GM18861 (cell line): ENCODE data around the gene MTMR3.
"Not testable (repeated sequence)": the region's sequence is repeated elsewhere in the genome, so short reads cannot be mapped to it uniquely, and the experiment has no call there.

Source experiments
- ATAC-seq: cut with Tn5 transposase; IDR thresholded peaks from one replicate; pipeline ENCODE4 v1.9.1; 2021; ENCODE audit not compliant: unreplicated experiment

The MTMR3 gene

GRCh38 chr22:29883045-29883774 is at the start of gene MTMR3:
TSS of gene MTMR3 (plus strand) at chr22:29883174. CDS start at chr22:29971060, 87,886 bp downstream.
- peak; percentile 51 for ATAC-seq

DNA sequence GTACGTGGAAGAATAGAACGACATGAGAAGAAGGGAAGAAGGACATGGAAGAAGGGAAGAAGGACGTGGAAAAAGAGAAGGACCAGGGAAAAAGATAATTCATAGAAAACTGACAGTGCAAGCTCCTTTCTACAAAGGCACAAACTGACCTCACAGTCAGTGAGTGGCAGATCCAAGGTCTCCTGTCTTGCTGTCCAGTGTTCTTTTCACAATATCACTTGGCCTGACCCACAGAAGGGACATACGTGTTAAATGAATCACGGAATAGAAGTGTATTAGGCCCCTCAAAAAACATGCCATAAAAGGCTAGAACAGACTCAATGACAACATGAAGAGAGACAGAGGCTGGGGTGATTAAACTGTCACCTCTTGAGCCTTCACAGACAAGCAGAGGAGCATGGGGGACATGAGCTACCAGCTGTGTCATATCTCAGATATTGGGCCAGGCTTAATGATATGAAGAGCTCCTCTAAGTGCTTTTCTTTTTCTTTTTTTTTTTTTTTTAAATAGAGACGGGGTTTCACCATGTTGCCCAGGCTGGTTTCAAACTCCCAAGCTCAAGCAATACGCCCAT is 49.5 kb upstream of the MTMR3 start:
- no peak for ATAC-seq

- ATAC-seq = no peak
Observed at GRCh38 chr22:29834046-29834445, 48.9 kb upstream of the MTMR3 start.

- ATAC-seq = not testable (repeated sequence)
Observed at GRCh38 chr22:29836791-29837370, 46.1 kb upstream of the MTMR3 start.

- peak; percentile 88 for ATAC-seq
Observed at GRCh38 chr22:29837741-29838598, 45.0 kb upstream of the MTMR3 start, which contains the start of gene ASCC2. TSS of gene ASCC2 (minus strand) at chr22:29838274. CDS start at chr22:29832325, 5,949 bp downstream.

GRCh38 chr22:29838599-29838956 is 44.4 kb upstream of the MTMR3 start:
- no peak for ATAC-seq

DNA sequence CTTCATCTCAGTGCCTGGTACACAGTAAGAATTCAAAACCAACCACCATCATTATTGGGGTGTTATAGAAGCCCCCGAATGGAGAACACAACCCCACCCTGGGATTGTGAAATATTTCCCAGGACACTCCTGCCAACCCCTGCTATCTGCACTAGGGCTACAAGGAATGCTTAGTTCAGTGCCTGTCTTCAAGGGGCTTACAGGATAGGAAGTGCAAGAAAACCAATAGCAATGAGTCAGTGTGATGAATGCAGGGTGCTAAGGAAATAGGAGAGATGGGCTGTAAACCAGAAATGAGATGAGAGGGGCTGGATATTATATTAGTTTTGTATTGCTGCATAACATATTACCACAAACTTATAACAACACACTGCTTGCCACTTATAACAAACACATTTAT is 43.9 kb upstream of the MTMR3 start:
- ATAC-seq = no peak

DNA sequence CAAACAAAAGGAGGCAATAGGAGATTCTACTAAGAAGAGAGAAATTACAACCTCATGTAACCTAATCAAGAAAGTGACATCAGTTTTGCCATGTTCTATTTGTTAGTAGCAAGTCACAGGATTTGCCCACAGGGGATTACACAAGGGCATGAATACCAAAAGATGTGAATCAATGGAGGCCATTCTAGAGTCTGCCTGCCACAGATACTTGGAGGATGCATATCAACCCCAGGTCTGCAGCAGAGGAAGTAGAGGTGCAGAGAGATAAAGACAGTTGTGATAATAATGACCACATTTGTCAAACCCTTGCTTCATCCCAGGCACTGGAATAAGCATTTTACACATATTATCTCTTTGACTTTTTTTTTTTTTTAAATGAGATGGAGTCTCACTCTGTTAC is 42.5 kb upstream of the MTMR3 start:
- ATAC-seq = no peak

DNA sequence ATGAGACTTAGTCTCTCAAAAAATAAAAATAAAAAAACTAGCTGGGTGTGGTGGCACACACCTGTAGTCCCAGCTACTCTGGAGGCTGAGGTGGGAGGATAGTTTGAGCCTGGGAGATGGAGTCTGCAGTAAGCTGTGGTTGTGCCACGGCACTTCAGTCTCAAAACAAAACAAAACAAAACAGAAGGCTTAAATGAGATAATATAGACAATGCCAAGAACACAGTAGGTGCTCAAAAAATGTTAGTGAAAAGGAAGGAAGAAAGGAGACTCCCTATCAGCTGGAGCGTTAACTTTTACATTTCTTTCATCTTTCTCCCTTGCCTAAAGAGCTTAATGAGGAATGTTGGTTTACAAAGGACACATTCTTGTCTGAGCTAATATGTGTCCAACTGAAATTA is 40.8 kb upstream of the MTMR3 start:
- ATAC-seq = no peak

GRCh38 chr22:29842740-29843139 is 40.2 kb upstream of the MTMR3 start:
- ATAC-seq = no peak

DNA sequence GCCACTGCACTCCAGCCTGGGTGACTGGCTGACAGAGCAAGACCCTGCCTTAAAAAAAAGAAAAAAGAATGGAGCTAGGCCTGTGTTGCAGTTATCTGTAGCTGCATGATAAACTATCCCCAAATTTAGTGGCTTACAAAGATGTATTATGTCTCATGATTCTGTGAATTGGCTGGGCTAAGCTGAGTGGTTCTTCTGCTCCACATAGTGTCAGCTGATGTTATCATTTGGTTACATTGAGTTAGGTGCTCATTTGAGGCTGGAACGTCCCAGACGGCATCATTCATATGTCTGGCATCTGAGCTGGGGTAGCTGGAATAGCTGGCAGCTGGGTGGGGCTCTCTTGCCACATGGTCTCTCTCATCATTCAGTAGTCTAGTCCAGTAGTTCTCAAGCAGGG is 36.7 kb upstream of the MTMR3 start:
- no peak for ATAC-seq

DNA sequence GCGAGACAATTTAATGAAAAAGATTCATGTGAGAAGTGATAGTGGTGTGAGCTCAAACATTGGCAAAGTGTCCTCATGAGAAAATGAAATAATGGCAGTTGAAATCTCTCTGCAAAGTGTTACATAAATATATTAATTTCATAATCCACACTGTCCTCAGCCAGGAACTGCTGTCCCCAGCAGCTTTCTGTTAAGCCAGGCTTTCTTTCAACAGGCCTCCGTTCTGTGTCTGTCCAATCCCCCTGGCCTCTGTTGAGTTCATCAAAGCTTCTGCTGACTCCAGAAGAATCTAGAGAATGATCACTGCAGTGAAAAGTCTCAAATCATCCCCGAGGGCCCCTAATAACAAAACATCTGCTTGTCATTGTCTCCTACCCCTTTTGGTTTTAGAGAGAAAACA is 34.9 kb upstream of the MTMR3 start:
- ATAC-seq = no peak

GRCh38 chr22:29854432-29854831 is 28.5 kb upstream of the MTMR3 start:
- ATAC-seq = no peak

DNA sequence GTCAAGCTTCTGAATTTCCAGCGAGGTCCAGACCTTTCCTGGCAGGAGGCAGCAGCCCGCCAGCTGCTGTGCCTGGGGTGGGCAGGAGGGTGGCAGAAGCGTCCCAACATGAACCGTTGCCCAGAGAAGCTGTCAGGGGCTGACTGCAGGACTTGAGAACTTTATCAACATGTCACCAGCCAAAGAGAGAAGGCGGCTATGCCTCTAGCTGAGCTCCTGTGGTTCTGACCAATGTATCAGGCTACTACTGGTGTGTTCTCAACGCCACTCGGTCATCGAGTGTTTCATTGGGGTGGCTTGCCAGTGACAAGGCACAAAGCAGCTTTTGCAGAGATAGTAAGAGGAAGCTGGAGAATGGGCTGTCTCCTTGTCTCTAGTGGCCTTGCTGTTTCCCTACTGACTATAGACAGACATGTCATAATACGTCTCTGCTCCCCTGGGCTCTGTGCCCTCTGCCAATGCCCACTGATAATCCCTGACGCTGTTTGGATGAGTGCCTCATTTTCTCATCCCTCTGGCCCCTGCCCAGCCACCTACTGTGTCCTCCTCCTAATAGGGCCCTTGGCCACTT is 27.3 kb upstream of the MTMR3 start:
- no peak for ATAC-seq

- no peak for ATAC-seq
Observed at GRCh38 chr22:29856496-29856895, 26.5 kb upstream of the MTMR3 start.

DNA sequence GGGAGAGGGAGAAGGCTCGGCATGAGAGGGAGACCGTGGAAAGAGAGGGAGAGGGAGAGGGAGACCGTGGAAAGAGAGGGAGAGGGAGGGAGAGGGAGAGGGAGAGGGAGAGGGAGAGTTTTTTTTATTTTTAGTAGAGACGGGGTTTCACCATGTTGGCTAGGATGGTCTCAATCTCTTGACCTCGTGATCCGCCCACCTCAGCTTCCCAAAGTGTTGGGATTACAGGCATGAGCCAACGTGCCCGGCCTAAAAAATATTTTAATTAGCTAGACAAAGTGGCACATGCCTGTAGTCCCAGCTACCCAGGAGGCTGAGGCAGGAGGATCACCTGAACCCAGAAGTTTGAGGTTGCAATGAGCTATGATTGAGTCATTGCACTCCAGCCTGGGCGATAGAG is 23.9 kb upstream of the MTMR3 start:
- not testable (repeated sequence) for ATAC-seq

- ATAC-seq = no peak
Observed at GRCh38 chr22:29860006-29860766, 22.8 kb upstream of the MTMR3 start.

GRCh38 chr22:29861672-29862297 is 21.2 kb upstream of the MTMR3 start:
- ATAC-seq = no peak

DNA sequence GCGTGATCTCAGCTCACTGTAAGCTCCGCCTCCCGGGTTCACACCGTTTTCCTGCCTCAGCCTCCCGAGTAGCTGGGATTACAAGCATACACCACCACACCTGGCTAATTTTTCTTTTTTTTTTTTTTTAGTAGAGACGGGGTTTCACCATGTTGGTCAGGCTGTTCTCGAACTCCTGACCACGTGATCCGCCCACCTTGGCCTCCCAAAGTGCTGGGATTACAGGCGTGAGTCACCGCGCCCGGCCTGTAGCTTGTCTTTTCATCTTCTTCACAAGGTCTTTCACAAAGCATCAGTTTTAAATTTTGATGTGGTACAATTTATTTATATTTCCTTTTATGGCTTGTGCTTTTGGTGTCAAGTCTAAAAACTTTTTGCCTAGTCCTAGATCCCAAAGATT is 17.4 kb upstream of the MTMR3 start:
- ATAC-seq = not testable (repeated sequence)

DNA sequence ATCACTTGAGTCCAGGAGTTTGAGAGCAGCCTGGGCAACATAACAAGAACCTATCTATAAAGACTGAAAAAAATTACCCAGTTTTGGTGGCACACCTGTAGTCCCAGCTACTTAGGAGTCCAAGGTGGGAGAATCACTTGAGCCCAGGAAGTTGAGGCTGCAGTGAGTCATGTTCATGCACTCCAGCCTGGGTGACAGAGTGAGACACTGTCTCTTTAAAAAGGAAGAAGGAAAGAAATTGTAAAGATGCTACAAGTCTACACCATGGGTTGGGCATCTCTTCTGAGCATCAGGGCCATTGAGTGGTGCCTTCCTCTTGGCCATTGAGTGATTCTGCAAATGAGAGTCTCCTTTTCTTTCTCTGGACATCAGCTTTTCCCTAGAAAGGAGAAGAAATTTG is 15.7 kb upstream of the MTMR3 start:
- no peak for ATAC-seq
